HepG2 (cell line): ENCODE data around the gene MAP3K1.
A peak's percentile ranks its signal among the peaks of the same experiment; 100 is the strongest.

Experiments used
- ELF3 ChIP-seq: IDR thresholded peaks from 2 replicates; pipeline ENCODE4 v1.6.1; 2016; ENCODE audit warnings: missing genetic modification reagents, missing compliant biosample characterization
- TF ChIP-seq, protein P1 (sequence below): sonication (generic); formaldehyde crosslinking; IDR thresholded peaks from 2 replicates; pipeline ENCODE4 v1.5.0; 2020; ENCODE audit warnings: mild to moderate bottlenecking, missing genetic modification reagents, moderate library complexity

DNA sequence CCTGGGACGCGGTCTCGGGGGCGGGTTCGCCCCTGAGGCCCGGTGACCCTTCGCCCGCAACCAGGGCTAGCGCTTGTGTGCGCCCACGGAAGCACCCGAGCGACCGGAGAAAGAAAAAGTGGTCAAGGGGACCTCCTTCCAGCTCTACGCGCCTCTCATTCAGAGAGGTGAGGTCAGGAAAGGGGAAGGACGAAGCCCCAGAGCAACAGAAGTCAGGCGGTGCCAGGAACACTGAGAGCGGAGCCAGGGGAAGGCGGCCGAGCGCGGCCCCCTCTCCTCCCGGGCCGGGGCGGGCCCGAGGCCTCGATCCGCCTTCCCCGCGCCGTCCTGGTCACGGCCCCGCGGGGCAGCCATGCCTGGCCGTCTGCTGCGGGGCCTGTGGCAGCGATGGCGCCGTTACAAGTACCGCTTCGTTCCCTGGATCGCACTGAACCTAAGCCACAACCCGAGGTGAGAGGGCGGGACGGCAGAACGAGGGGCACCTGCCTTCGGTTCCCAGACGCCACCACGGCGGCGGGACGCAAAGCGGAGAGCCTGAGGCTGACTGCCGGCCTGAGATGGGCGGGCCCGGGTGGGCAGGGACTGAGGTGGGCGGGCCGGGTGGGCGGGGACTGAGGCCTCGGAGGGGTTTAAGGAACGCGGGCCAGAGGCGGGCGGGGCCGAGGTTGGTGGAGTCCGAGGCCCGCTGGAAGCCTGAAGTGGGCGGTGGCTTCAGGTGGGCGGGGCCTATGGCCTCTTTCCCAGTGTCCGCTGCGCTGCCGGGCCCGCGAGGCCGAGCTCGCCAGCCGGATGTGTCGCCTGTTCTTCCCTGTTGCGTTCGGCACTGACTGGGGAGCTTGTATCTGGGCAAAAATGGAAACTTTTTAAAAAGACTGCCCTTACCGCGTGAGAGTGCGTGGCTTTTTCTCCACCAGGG lies 94.2 kb downstream of the MAP3K1 start, which contains the start of gene SETD9:
- TF ChIP-seq ELF3 (CRISPR knock-in tag), result no peak; the same call in none of the 2 replicates
- TF ChIP-seq, protein P1, sequence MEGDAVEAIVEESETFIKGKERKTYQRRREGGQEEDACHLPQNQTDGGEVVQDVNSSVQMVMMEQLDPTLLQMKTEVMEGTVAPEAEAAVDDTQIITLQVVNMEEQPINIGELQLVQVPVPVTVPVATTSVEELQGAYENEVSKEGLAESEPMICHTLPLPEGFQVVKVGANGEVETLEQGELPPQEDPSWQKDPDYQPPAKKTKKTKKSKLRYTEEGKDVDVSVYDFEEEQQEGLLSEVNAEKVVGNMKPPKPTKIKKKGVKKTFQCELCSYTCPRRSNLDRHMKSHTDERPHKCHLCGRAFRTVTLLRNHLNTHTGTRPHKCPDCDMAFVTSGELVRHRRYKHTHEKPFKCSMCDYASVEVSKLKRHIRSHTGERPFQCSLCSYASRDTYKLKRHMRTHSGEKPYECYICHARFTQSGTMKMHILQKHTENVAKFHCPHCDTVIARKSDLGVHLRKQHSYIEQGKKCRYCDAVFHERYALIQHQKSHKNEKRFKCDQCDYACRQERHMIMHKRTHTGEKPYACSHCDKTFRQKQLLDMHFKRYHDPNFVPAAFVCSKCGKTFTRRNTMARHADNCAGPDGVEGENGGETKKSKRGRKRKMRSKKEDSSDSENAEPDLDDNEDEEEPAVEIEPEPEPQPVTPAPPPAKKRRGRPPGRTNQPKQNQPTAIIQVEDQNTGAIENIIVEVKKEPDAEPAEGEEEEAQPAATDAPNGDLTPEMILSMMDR (CRISPR knock-in tag), result peak; percentile 14; the same call in 1 of the 2 replicates
